Osteocyte (in vitro differentiated cells): ENCODE results near the gene UBE2L3. TPM values are rescaled to one million over a fixed set of nuclear protein-coding genes. Genes with fewer than 3 reads are reported as not detected.

ENCODE experiments used
- DNase-seq: peaks from one replicate; pipeline ENCODE4 v3.0.0; 2021; ENCODE audit warnings: mixed read lengths; ENCODE audit not compliant: unreplicated experiment; ENCODE audit errors: extremely low spot score
- H3K27ac Mint-ChIP-seq: one replicate; pipeline ENCODE4 v1.8.0; 2021; ENCODE audit warnings: mild to moderate bottlenecking, mixed read lengths; ENCODE audit not compliant: unreplicated experiment
- H3K27me3 Mint-ChIP-seq: one replicate; pipeline ENCODE4 v1.8.0; 2021; ENCODE audit warnings: mixed read lengths; ENCODE audit not compliant: unreplicated experiment
- H3K36me3 Mint-ChIP-seq: one replicate; pipeline ENCODE4 v1.8.0; 2021; ENCODE audit warnings: mixed read lengths; ENCODE audit not compliant: unreplicated experiment
- H3K4me1 Mint-ChIP-seq: one replicate; pipeline ENCODE4 v1.8.0; 2021; ENCODE audit warnings: mixed read lengths; ENCODE audit not compliant: unreplicated experiment
- H3K4me3 Mint-ChIP-seq: one replicate; pipeline ENCODE4 v1.8.0; 2021; ENCODE audit warnings: mild to moderate bottlenecking, moderate library complexity, mixed read lengths; ENCODE audit not compliant: unreplicated experiment
- H3K9me3 Mint-ChIP-seq: one replicate; pipeline ENCODE4 v1.8.0; 2021; ENCODE audit warnings: mixed read lengths; ENCODE audit not compliant: unreplicated experiment
- CTCF ChIP-seq: fragments of 200-600 bp; sonication (generic); IDR thresholded peaks from 2 replicates; pipeline ENCODE4 v1.5.0; 2021; ENCODE audit warnings: antibody characterized with exemption, mild to moderate bottlenecking, moderate library complexity
- total RNA-seq: library from RNA; stranded (reverse); gene quantifications from 2 replicates; pipeline ENCODE4 v1.2.1, GENCODE V29; 2021

The UBE2L3 gene
- total RNA-seq, 1 donor from 2014 or later, result 57.1 TPM

GRCh38 chr22:21646608-21647590, 79.4 kb downstream of the UBE2L3 start:
- DNase-seq, result peak; percentile 89
- H3K27ac Mint-ChIP-seq, result no peak overlapping the region
- H3K36me3 Mint-ChIP-seq, result peaks cover 3% of the 10 kb centered on the region
- TF ChIP-seq CTCF, result peak; percentile 87
- peaks cover 21% of the 10 kb centered on the region for H3K4me1 Mint-ChIP-seq
- no peak overlapping the region for H3K4me3 Mint-ChIP-seq
- H3K27me3 Mint-ChIP-seq, result no peaks in the 10 kb centered on the region
- H3K9me3 Mint-ChIP-seq, result no peaks in the 10 kb centered on the region

DNA sequence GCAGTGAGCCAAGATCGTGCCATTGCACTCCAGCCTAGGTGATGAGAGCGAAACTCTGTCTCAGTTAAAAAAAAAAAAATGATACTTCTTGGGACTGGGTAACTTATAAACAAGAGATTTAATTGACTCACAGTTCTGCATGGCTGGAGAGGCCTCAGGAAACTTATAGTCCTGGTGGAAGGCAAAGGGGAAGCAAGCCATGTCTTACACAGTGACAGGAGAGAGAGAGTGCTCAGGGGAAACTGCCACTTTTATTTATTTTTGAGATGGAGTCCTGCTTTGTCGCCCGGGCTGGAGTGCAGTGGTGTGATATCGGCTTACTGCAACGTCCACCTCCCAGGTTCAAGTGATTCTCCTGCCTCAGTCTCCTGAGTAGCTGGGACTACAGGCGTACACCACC, 82.8 kb downstream of the UBE2L3 start:
- no peak for DNase-seq
- Mint-ChIP-seq H3K4me1 (peaks cover 15% of the 10 kb centered on the region), H3K4me3 (no peak overlapping the region), H3K27me3 (no peaks in the 10 kb centered on the region), H3K36me3 (peaks cover 3% of the 10 kb centered on the region), H3K9me3 (no peaks in the 10 kb centered on the region), H3K27ac (no peak overlapping the region)
- no peak for TF ChIP-seq CTCF

DNA sequence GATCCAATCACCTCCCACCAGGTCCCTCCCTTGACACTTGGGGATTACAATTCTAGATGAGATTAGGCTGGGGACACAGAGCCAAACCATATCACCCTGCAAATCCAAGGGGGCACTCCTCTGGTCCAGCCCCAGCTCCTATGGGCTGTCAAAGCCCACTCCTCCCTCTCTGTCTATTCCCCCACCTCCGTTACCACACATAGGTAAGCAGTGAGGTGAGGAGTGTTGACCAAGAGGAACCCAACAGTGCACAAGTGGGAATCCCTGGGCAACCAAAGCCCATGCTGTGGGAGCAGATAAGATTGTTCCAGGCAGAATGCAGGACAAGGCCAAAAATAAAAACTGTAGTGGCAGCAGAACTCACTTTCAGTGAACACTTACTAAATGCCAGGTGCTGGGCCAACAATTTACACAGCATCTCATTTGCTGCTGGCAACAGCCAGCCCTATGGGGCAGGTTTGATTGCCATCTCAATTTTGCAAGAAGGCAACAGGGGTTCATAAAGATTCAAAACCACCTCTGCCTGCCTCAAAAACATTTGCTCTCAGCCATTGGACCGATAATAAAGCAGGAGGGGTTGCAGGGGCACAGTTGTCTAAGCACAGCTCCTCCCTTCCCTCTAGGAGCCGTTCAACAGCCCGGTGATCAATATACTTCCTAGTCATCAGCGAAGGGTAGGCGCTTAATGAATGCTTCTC, 83.5 kb downstream of the UBE2L3 start:
- no peaks in the 10 kb centered on the region for H3K27me3 Mint-ChIP-seq
- no peak for TF ChIP-seq CTCF
- H3K36me3 Mint-ChIP-seq, result peaks cover 3% of the 10 kb centered on the region
- H3K9me3 Mint-ChIP-seq, result no peaks in the 10 kb centered on the region
- peak overlapping the region; percentile 90 for H3K4me3 Mint-ChIP-seq
- peaks cover 15% of the 10 kb centered on the region for H3K4me1 Mint-ChIP-seq
- peak overlapping the region; percentile 79 for H3K27ac Mint-ChIP-seq
- no peak for DNase-seq

DNA sequence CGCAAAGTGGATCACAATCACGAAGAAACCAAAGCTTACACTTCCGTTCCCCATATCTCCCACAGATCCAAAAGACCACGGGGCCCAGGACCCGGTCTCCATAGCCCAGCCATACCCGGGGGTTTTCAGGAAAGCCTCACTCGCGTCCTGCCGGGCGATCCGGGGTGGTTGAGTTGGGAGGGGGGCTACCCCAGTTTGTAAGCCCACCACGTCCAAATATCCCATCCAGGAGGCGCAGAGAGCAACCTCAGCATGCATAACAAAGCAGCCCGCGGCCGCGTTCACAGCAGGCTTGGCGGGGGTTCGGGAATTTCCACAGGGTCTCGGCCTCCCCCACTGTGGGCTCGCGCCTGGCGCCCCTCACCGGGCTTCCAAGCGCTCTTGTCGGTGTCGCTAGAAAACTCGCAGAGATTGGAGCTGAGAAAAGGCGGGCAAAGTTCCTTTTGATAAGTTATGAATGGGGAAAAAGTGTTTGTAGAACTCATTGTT, 84.1 kb downstream of the UBE2L3 start:
- Mint-ChIP-seq H3K27ac (peak overlapping the region; percentile 79), H3K27me3 (no peaks in the 10 kb centered on the region), H3K4me3 (peak overlapping the region; percentile 90), H3K4me1 (peaks cover 15% of the 10 kb centered on the region), H3K9me3 (no peaks in the 10 kb centered on the region), H3K36me3 (no peaks in the 10 kb centered on the region)
- no peak for DNase-seq
- no peak for TF ChIP-seq CTCF
